Measurements from ENCODE around the gene SHANK1. TPM values are rescaled to one million over a fixed set of nuclear protein-coding genes. Genes with fewer than 3 reads are reported as not detected.

Gene SHANK1
- total and polyA plus RNA-seq, 2 of the 13 experiments (the other 11 are each of a cell fraction or from before 2014, with no cell fraction given) = not detected

GRCh38 chr19:50759886-50760285 lies 40.3 kb upstream of the SHANK1 start (continued):
- TF ChIP-seq ZBTB49 (CRISPR knock-in tag; IDR thresholded peaks at IDR 0.05; ENCODE audit: borderline replicate concordance) (no peak), NR3C1 (CRISPR knock-in tag; IDR thresholded peaks at IDR 0.05) (no peak), ZNF326 (CRISPR knock-in tag; IDR thresholded peaks at IDR 0.05; ENCODE audit: borderline replicate concordance) (no peak), CEBPG (CRISPR knock-in tag; IDR thresholded peaks at IDR 0.05) (0 out of 2 replicates have a peak, but pooled peaks have one; percentile 25), ZNF20 (CRISPR knock-in tag; IDR thresholded peaks at IDR 0.05) (no peak), GLMP (CRISPR knock-in tag; IDR thresholded peaks at IDR 0.05; ENCODE audit: borderline replicate concordance) (no peak), KDM6A (CRISPR knock-in tag; IDR thresholded peaks at IDR 0.05; ENCODE audit: low read depth) (no peak), HCFC1 (IDR thresholded peaks at IDR 0.05; ENCODE audit: low read depth, low read length) (0 out of 2 replicates have a peak, but pooled peaks have one; percentile 21), SRSF1 (optimal IDR thresholded peaks at IDR 0.05; ENCODE audit: low read depth, low read length) (no peak), MXI1 (IDR thresholded peaks at IDR 0.05; ENCODE audit: borderline replicate concordance, low read depth, low read length) (no peak), ZNF143 (CRISPR knock-in tag; IDR thresholded peaks at IDR 0.05) (peak; percentile 79), TBP (CRISPR knock-in tag; IDR thresholded peaks at IDR 0.05) (no peak), CEBPB (IDR thresholded peaks at IDR 0.05; ENCODE audit: borderline replicate concordance, low read depth, low read length) (peak; percentile 81), NR0B2 (CRISPR knock-in tag; IDR thresholded peaks at IDR 0.05) (no peak), TAF1 (CRISPR knock-in tag; IDR thresholded peaks at IDR 0.05) (no peak), ONECUT2 (CRISPR knock-in tag; IDR thresholded peaks at IDR 0.05) (no peak), KDM1A (CRISPR knock-in tag; IDR thresholded peaks at IDR 0.05) (no peak), CHD4 (IDR thresholded peaks at IDR 0.05; ENCODE audit: borderline replicate concordance, low read length) (no peak), ZC3H4 (CRISPR knock-in tag; IDR thresholded peaks at IDR 0.05; ENCODE audit: borderline replicate concordance) (no peak), HHEX (CRISPR knock-in tag; IDR thresholded peaks at IDR 0.05) (no peak)
- TF ChIP-seq, protein P1, sequence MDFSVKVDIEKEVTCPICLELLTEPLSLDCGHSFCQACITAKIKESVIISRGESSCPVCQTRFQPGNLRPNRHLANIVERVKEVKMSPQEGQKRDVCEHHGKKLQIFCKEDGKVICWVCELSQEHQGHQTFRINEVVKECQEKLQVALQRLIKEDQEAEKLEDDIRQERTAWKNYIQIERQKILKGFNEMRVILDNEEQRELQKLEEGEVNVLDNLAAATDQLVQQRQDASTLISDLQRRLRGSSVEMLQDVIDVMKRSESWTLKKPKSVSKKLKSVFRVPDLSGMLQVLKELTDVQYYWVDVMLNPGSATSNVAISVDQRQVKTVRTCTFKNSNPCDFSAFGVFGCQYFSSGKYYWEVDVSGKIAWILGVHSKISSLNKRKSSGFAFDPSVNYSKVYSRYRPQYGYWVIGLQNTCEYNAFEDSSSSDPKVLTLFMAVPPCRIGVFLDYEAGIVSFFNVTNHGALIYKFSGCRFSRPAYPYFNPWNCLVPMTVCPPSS (IDR thresholded peaks at IDR 0.05) = no peak
- TF ChIP-seq, protein P2, sequence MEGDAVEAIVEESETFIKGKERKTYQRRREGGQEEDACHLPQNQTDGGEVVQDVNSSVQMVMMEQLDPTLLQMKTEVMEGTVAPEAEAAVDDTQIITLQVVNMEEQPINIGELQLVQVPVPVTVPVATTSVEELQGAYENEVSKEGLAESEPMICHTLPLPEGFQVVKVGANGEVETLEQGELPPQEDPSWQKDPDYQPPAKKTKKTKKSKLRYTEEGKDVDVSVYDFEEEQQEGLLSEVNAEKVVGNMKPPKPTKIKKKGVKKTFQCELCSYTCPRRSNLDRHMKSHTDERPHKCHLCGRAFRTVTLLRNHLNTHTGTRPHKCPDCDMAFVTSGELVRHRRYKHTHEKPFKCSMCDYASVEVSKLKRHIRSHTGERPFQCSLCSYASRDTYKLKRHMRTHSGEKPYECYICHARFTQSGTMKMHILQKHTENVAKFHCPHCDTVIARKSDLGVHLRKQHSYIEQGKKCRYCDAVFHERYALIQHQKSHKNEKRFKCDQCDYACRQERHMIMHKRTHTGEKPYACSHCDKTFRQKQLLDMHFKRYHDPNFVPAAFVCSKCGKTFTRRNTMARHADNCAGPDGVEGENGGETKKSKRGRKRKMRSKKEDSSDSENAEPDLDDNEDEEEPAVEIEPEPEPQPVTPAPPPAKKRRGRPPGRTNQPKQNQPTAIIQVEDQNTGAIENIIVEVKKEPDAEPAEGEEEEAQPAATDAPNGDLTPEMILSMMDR (CRISPR knock-in tag; IDR thresholded peaks at IDR 0.05) = no peak
- TF ChIP-seq, protein P3, sequence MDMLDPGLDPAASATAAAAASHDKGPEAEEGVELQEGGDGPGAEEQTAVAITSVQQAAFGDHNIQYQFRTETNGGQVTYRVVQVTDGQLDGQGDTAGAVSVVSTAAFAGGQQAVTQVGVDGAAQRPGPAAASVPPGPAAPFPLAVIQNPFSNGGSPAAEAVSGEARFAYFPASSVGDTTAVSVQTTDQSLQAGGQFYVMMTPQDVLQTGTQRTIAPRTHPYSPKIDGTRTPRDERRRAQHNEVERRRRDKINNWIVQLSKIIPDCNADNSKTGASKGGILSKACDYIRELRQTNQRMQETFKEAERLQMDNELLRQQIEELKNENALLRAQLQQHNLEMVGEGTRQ (IDR thresholded peaks at IDR 0.05; ENCODE audit: low read depth, low read length) = 0 out of 2 replicates have a peak, but pooled peaks have one; percentile 41
- TF ChIP-seq, protein P3 (CRISPR knock-in tag; IDR thresholded peaks at IDR 0.05; ENCODE audit: borderline replicate concordance) = peak; percentile 51; the same call in 1 of the 2 replicates

Measured in HepG2 (cell line).